GM04503 (cell line): Measurements from ENCODE around the gene SLC16A5.

Experiments used
- DNase-seq: peaks from one replicate; pipeline ENCODE4 v3.0.0-alpha.2; 2012; ENCODE audit warnings: low read depth

Gene SLC16A5

GRCh38 chr17:75087182-75087557 is 584 bp upstream of the SLC16A5 start:
- no peak for DNase-seq

- no peak for DNase-seq
Observed at GRCh38 chr17:75088465-75089417, 987 bp downstream of the SLC16A5 start.

GRCh38 chr17:75090871-75091854 is 3.4 kb downstream of the SLC16A5 start:
- DNase-seq: no peak

- no peak for DNase-seq
Observed at GRCh38 chr17:75091855-75092327, 4.1 kb downstream of the SLC16A5 start.

GRCh38 chr17:75093548-75094158 is 5.9 kb downstream of the SLC16A5 start:
- no peak for DNase-seq

GRCh38 chr17:75094871-75095399 is 7.2 kb downstream of the SLC16A5 start:
- DNase-seq: no peak

- DNase-seq: no peak
Observed at GRCh38 chr17:75096082-75096625, 8.4 kb downstream of the SLC16A5 start.

- DNase-seq: no peak
Observed at GRCh38 chr17:75097865-75098264, 10.1 kb downstream of the SLC16A5 start.

- no peak for DNase-seq
Observed at GRCh38 chr17:75098861-75099260, 11.1 kb downstream of the SLC16A5 start.

GRCh38 chr17:75099881-75100595 is 12.3 kb downstream of the SLC16A5 start:
- no peak for DNase-seq

- DNase-seq: no peak
Observed at GRCh38 chr17:75102385-75102821, 14.6 kb downstream of the SLC16A5 start.

- no peak for DNase-seq
Observed at GRCh38 chr17:75103601-75104554, 16.1 kb downstream of the SLC16A5 start.

- DNase-seq: no peak
Observed at GRCh38 chr17:75105126-75106080, 17.6 kb downstream of the SLC16A5 start.

GRCh38 chr17:75108193-75108592 is 20.4 kb downstream of the SLC16A5 start:
- DNase-seq: no peak

GRCh38 chr17:75109046-75109406 is 21.3 kb downstream of the SLC16A5 start:
- DNase-seq: no peak

- no peak for DNase-seq
Observed at GRCh38 chr17:75109407-75110233, 21.9 kb downstream of the SLC16A5 start, which contains the start of gene ARMC7. Gene ARMC7 (plus strand): TSS chr17:75109969. CDS start chr17:75110289, 320 bp downstream.

GRCh38 chr17:75110234-75110937 is 22.6 kb downstream of the SLC16A5 start:
- no peak for DNase-seq
